Endothelial cell of umbilical vein (primary cell): ENCODE results near the gene GFOD1. TPM values are rescaled to one million over a fixed set of nuclear protein-coding genes. Genes with fewer than 3 reads are reported as not detected.

Source experiments
- BruUV-seq: library from RNA; stranded (reverse); fragments of 400-500 nt; replicated peaks from 2 replicates; lab custom pipeline; 2021; lab: Mats Ljungman, UMichigan
- CTCF ChIA-PET: fragments of 300-600, 350-600 bp; sonication (Branson Sonifier 250); formaldehyde crosslinking; loops from one replicate; lab custom pipeline; 2021; ENCODE audit warnings: antibody characterized with exemption, inconsistent platforms; lab: Charles Lee
- POLR2A ChIA-PET: fragments of 300-600, 350-600 bp; sonication (Branson Sonifier 250); formaldehyde crosslinking; loops from one replicate; lab custom pipeline; 2021; ENCODE audit warnings: antibody characterized with exemption, inconsistent platforms; lab: Charles Lee
- DNase-seq: peaks from one replicate; pipeline ENCODE4 v3.0.0-alpha.2; 2011; ENCODE audit warnings: low read depth, low spot score
- FAIRE-seq: peaks from 2 replicates; lab custom pipeline; 2011; peaks lifted over from hg19 to GRCh38; lab: Jason Lieb, UNC
- H2AFZ ChIP-seq: 2 replicates; pipeline ENCODE4 v1.6.0; 2012; ENCODE audit warnings: low read depth, low read length, control low read depth, inconsistent platforms
- H3K27ac ChIP-seq: 2 replicates; pipeline ENCODE4 v1.5.1; 2011; ENCODE audit warnings: low read depth, mild to moderate bottlenecking, control low read depth, low read length, moderate library complexity; ENCODE audit not compliant: insufficient read depth
- H3K27me3 ChIP-seq, 2 experiments: 2 replicates each; pipeline versions ENCODE4 v1.6.0 to v1.6.1; 2011; ENCODE audit warnings: low read length in 2 of 2, mixed read lengths in 1 of 2; ENCODE audit not compliant: control insufficient read depth in 2 of 2, insufficient read depth in 2 of 2
- H3K36me3 ChIP-seq, 2 experiments: 2 replicates in 1 of 2; 3 replicates in 1 of 2; pipeline ENCODE4 v1.5.1; 2011; ENCODE audit warnings: low read length in 2 of 2, mild to moderate bottlenecking in 1 of 2, moderate library complexity in 1 of 2; ENCODE audit not compliant: control insufficient read depth in 2 of 2, insufficient read depth in 2 of 2; ENCODE audit errors: extremely low read depth in 1 of 2
- H3K4me1 ChIP-seq: 3 replicates; pipeline ENCODE4 v1.5.1; 2011; ENCODE audit warnings: mild to moderate bottlenecking, low read length; ENCODE audit not compliant: control insufficient read depth, insufficient read depth; ENCODE audit errors: extremely low read depth
- H3K4me2 ChIP-seq: 2 replicates; pipeline ENCODE4 v1.6.1; 2011; ENCODE audit warnings: low read length, control low read depth, mixed read lengths; ENCODE audit not compliant: insufficient read depth
- H3K4me3 ChIP-seq, 3 experiments: fragments of 200-600 bp in 1 of 3; sonication (generic), shearing (Covaris generic) in 1 of 3; replicated peaks in 1 of 3; 2 replicates each; pipeline ENCODE4 v1.5.1; 2011 to 2016; ENCODE audit warnings: control low read depth in 3 of 3, low read length in 3 of 3, mild to moderate bottlenecking in 2 of 3, inconsistent platforms in 1 of 3, low read depth in 1 of 3, moderate library complexity in 1 of 3; ENCODE audit not compliant: insufficient read depth in 1 of 3
- H3K79me2 ChIP-seq: 2 replicates; pipeline ENCODE4 v1.6.0; 2012; ENCODE audit warnings: low read length, inconsistent platforms; ENCODE audit not compliant: control insufficient read depth, insufficient read depth
- H3K9ac ChIP-seq: replicated peaks from 2 replicates; pipeline ENCODE3; 2011; ENCODE audit warnings: low read length, control low read depth; ENCODE audit not compliant: insufficient read depth; ENCODE audit errors: extremely low read depth
- H3K9me1 ChIP-seq: replicated peaks from 3 replicates; pipeline ENCODE4 v1.6.0; 2011; ENCODE audit warnings: mild to moderate bottlenecking, low read length; ENCODE audit not compliant: control insufficient read depth, insufficient read depth; ENCODE audit errors: extremely low read depth
- H3K9me3 ChIP-seq: replicated peaks from 2 replicates; pipeline ENCODE4 v1.5.1; 2012; ENCODE audit warnings: low read length, inconsistent platforms; ENCODE audit not compliant: control insufficient read depth, insufficient read depth
- H4K20me1 ChIP-seq: replicated peaks from 2 replicates; pipeline ENCODE3; 2011; ENCODE audit warnings: mild to moderate bottlenecking, low read length; ENCODE audit not compliant: control insufficient read depth, insufficient read depth; ENCODE audit errors: extremely low read depth
- EZH2 ChIP-seq: IDR thresholded peaks from 2 replicates; pipeline ENCODE4 v1.6.1; 2012; ENCODE audit warnings: borderline replicate concordance, low read depth, mild to moderate bottlenecking, moderate library complexity, low read length, inconsistent platforms; ENCODE audit not compliant: severe bottlenecking
- FOS ChIP-seq: IDR thresholded peaks from 2 replicates; pipeline ENCODE4 v1.6.1; 2011; ENCODE audit warnings: mild to moderate bottlenecking, low read length, moderate library complexity, borderline replicate concordance; ENCODE audit not compliant: insufficient read depth
- GATA2 ChIP-seq: IDR thresholded peaks from 2 replicates; pipeline ENCODE4 v1.7.0; 2011; ENCODE audit warnings: low read depth, mild to moderate bottlenecking, moderate library complexity, mixed read lengths, low read length; ENCODE audit not compliant: insufficient read length, insufficient read depth
- JUN ChIP-seq: IDR thresholded peaks from 2 replicates; pipeline ENCODE4 v1.6.1; 2011; ENCODE audit warnings: borderline replicate concordance, low read depth; ENCODE audit not compliant: insufficient read length, insufficient read depth
- MYC ChIP-seq: IDR thresholded peaks from one replicate; pipeline ENCODE4 v1.6.1; 2011; ENCODE audit warnings: mild to moderate bottlenecking, low read depth, low read length
- POLR2A ChIP-seq: IDR thresholded peaks from 2 replicates; pipeline ENCODE4 v1.6.1; 2012; ENCODE audit warnings: low read depth, mild to moderate bottlenecking, control low read depth, low read length
- POLR2AphosphoS5 ChIP-seq: IDR thresholded peaks from 2 replicates; pipeline ENCODE4 v1.6.1; 2012; ENCODE audit warnings: low read depth, mild to moderate bottlenecking, control low read depth, low read length, moderate library complexity; ENCODE audit not compliant: insufficient read depth
- dilution Hi-C: fragments of 300-500 bp; cut with MboI; formaldehyde crosslinking; loops from one replicate; pipeline ENCODE4 v1.15.0; 2019; ENCODE audit warnings: low sequenced_read_pairs; ENCODE audit not compliant: extremely low pct_ligation_motif_present
- intact Hi-C: fragments of 100-400 bp; cut with micrococcal nuclease; formaldehyde crosslinking; loops from one replicate; pipeline ENCODE4 v1.10.0; 2022
- polyA plus RNA-seq, 4 experiments: library from polyadenylated mRNA; depleted of rRNA in 3 of 4; stranded (reverse) in 3 of 4; unstranded in 1 of 4; fragments of >200 nt; gene quantifications; 2 replicates each; pipeline versions ENCODE4 v1.2.1 to v1.2.3, GENCODE V29; 2011 to 2012; ENCODE audit warnings: missing spikeins in 1 of 4
- total RNA-seq: library from RNA; stranded (reverse); gene quantifications from 2 replicates; pipeline ENCODE4 v1.2.3, GENCODE V29; 2021
- TF ChIP-seq, protein P1 (sequence below), 2 donors: IDR thresholded peaks; 1 replicate in 1 of 2; 2 replicates in 1 of 2; pipeline ENCODE4 v1.5.1; 2011; ENCODE audit warnings: low read length in 2 of 2, mild to moderate bottlenecking in 2 of 2, moderate library complexity in 2 of 2, control low read depth in 1 of 2, inconsistent platforms in 1 of 2, low read depth in 1 of 2; ENCODE audit not compliant: insufficient read depth in 1 of 2; ENCODE audit errors: extremely low read depth in 1 of 2
- TF ChIP-seq, protein P2 (sequence below): IDR thresholded peaks from 2 replicates; pipeline ENCODE4 v1.6.1; 2011; ENCODE audit not compliant: insufficient read depth, insufficient read length

The GFOD1 gene
- total and polyA plus RNA-seq, 2 donors (not counting 3 experiments of a cell fraction or from before 2014, with no cell fraction given): 12.1 to 24.1 TPM

DNA sequence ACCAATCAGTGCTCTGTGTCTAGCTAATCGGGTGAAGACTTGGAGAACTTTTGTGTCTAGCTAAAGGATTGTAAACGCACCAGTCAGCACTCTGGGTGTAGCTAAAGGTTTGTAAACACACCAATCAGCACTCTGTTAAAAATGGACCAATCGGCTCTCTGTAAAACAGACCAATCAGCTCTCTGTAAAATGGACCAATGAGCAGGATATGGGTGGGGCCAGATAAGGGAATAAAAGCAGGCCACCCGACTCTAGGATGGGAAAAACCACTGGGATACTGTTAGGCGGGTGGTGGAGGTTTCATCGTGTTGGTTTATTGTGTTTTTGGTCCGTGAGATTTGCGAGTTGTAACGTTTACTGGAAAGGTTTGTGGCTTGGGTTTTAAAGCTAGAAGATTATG, 25.5 kb upstream of the GFOD1 start:
- Histone ChIP-seq H4K20me1 (no peaks in the 10 kb centered on the region), H3K36me3 (no peaks in the 10 kb centered on the region), H3K9ac (no peak overlapping the region), H3K27me3 (no peaks in the 10 kb centered on the region), H2AFZ (no peak overlapping the region), H3K79me2 (no peaks in the 10 kb centered on the region), H3K9me3 (no peaks in the 10 kb centered on the region), H3K27ac (no peak overlapping the region), H3K4me3 (no peak overlapping the region), H3K4me2 (no peak overlapping the region), H3K4me1 (peaks cover 6% of the 10 kb centered on the region), H3K9me1 (no peaks in the 10 kb centered on the region)
- FAIRE-seq (no peak), DNase-seq (no peak)
- CTCF ChIA-PET: interaction anchor here (1.2 to 1.7 kb wide), 4 partner anchors 9 to 57 kb away, joined by 4 to 6 read pairs (median 4); no protein-coding TSS in a partner anchor
- BruUV-seq: no TSS peak
- dilution Hi-C loops: no loop called here
- TF ChIP-seq JUN (no peak), GATA2 (no peak), EZH2 (no peak), POLR2AphosphoS5 (no peak), MYC (no peak), FOS (no peak), POLR2A (no peak)
- TF ChIP-seq, protein P1, sequence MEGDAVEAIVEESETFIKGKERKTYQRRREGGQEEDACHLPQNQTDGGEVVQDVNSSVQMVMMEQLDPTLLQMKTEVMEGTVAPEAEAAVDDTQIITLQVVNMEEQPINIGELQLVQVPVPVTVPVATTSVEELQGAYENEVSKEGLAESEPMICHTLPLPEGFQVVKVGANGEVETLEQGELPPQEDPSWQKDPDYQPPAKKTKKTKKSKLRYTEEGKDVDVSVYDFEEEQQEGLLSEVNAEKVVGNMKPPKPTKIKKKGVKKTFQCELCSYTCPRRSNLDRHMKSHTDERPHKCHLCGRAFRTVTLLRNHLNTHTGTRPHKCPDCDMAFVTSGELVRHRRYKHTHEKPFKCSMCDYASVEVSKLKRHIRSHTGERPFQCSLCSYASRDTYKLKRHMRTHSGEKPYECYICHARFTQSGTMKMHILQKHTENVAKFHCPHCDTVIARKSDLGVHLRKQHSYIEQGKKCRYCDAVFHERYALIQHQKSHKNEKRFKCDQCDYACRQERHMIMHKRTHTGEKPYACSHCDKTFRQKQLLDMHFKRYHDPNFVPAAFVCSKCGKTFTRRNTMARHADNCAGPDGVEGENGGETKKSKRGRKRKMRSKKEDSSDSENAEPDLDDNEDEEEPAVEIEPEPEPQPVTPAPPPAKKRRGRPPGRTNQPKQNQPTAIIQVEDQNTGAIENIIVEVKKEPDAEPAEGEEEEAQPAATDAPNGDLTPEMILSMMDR (IDR thresholded peaks at IDR 0.05; ENCODE audit: extremely low read depth in 1 of 2, insufficient read depth in 1 of 2, low read depth in 1 of 2, low read length in 2 of 2): no peak
- TF ChIP-seq, protein P2, sequence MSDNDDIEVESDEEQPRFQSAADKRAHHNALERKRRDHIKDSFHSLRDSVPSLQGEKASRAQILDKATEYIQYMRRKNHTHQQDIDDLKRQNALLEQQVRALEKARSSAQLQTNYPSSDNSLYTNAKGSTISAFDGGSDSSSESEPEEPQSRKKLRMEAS: no peak
- intact Hi-C loops: no loop called here
- POLR2A ChIA-PET: no interaction called here
